ENCODE results near the gene RAD50. TPM values are rescaled to one million over a fixed set of nuclear protein-coding genes. Genes with fewer than 3 reads are reported as not detected.
"Not testable (repeated sequence)": the region's sequence is repeated elsewhere in the genome, so short reads cannot be mapped to it uniquely, and the experiment has no call there.

RAD50 gene
- total RNA-seq, 1 donor from 2014 or later = 5.7 TPM

DNA sequence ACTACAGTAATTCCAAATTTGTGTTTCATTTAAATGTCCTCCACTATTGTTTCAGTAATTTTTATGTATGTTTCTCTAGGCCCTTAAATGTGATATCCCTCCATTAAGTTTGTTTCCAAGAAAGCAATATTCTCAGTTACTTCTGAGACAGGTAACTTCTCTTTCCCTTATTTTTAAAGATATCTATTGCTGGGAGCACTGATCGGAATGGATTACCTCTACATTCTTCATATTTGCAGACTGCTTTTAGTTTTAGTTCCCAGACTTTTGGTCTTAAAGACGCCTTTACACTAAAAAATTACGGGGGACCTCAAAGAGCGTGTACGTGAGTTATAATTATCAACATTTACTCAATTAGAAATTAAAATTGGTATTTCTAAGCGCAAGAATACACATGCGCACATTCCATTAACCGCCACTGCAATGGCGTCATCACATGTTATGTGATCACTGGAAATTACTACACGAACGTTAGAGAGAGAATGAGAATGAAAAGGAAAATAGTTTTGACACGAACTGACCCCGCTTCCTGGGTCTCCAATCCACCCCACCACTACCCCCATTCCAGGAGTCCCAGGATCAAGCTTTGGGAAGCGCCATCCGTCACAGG is 519 bp upstream of the RAD50 start:
- peaks cover 7 to 10% (median 9%) of the 10 kb centered on the region in 3 donors for H3K4me1 ChIP-seq (ENCODE audit: control insufficient read depth in 3 of 3, insufficient read depth in 3 of 3, low read length in 3 of 3)
- peak overlapping the region; percentile 88 to 91 (median 89) for H3K9ac ChIP-seq (ENCODE audit: low read depth in 1 of 3, low read length in 3 of 3)
- H3K4me3 ChIP-seq (ENCODE audit: low read length in 3 of 3) = peak overlapping the region; percentile 86 to 94 (median 91)
- H3K27ac ChIP-seq (ENCODE audit: low read depth, low read length) = peak overlapping the region; percentile 69
- no peaks in the 10 kb centered on the region for H3K27me3 ChIP-seq (ENCODE audit: control insufficient read depth in 3 of 3, insufficient read depth in 3 of 3, low read length in 3 of 3)
- no peaks in the 10 kb centered on the region for H3K9me3 ChIP-seq (ENCODE audit: control insufficient read depth in 3 of 3, low read length in 3 of 3)
- H3K36me3 ChIP-seq (ENCODE audit: control insufficient read depth in 3 of 3, insufficient read depth in 3 of 3, low read length in 3 of 3) = peaks cover 0 to 11% (median 11%) of the 10 kb centered on the region in 3 donors

GRCh38 chr5:132557478-132558172 is 848 bp downstream of the RAD50 start:
- Histone ChIP-seq H3K4me3 (ENCODE audit: low read length in 3 of 3) (peak overlapping the region; percentile 86 to 94 (median 91)), H3K4me1 (ENCODE audit: control insufficient read depth in 3 of 3, insufficient read depth in 3 of 3, low read length in 3 of 3) (peaks cover 7 to 10% (median 9%) of the 10 kb centered on the region in 3 donors), H3K9ac (ENCODE audit: low read depth in 1 of 3, low read length in 3 of 3) (peak overlapping the region; percentile 88 to 91 (median 89)), H3K9me3 (ENCODE audit: control insufficient read depth in 3 of 3, low read length in 3 of 3) (no peaks in the 10 kb centered on the region), H3K36me3 (ENCODE audit: control insufficient read depth in 3 of 3, insufficient read depth in 3 of 3, low read length in 3 of 3) (peaks cover 0 to 16% (median 11%) of the 10 kb centered on the region in 3 donors), H3K27me3 (ENCODE audit: control insufficient read depth in 3 of 3, insufficient read depth in 3 of 3, low read length in 3 of 3) (no peaks in the 10 kb centered on the region), H3K27ac (ENCODE audit: low read depth, low read length) (peak overlapping the region; percentile 69)

- Histone ChIP-seq H3K9me3 (ENCODE audit: control insufficient read depth in 3 of 3, low read length in 3 of 3) (no peaks in the 10 kb centered on the region), H3K4me1 (ENCODE audit: control insufficient read depth in 3 of 3, insufficient read depth in 3 of 3, low read length in 3 of 3) (peaks cover 7 to 10% (median 9%) of the 10 kb centered on the region in 3 donors), H3K36me3 (ENCODE audit: control insufficient read depth in 3 of 3, insufficient read depth in 3 of 3, low read length in 3 of 3) (peaks cover under 1 to 16% (median 11%) of the 10 kb centered on the region in 3 donors), H3K27ac (ENCODE audit: low read depth, low read length) (no peak overlapping the region), H3K4me3 (ENCODE audit: low read length in 3 of 3) (no peak overlapping the region), H3K9ac (ENCODE audit: low read depth in 1 of 3, low read length in 3 of 3) (no peak overlapping the region), H3K27me3 (ENCODE audit: control insufficient read depth in 3 of 3, insufficient read depth in 3 of 3, low read length in 3 of 3) (no peaks in the 10 kb centered on the region)
Measured at GRCh38 chr5:132559383-132560060, 2.7 kb downstream of the RAD50 start.

- H3K9me3 ChIP-seq (ENCODE audit: control insufficient read depth in 3 of 3, low read length in 3 of 3) = no peaks in the 10 kb centered on the region
- H3K27me3 ChIP-seq (ENCODE audit: control insufficient read depth in 3 of 3, insufficient read depth in 3 of 3, low read length in 3 of 3) = no peaks in the 10 kb centered on the region
- H3K36me3 ChIP-seq (ENCODE audit: control insufficient read depth in 3 of 3, insufficient read depth in 3 of 3, low read length in 3 of 3) = peaks cover 8 to 18% (median 16%) of the 10 kb centered on the region in 3 donors
- no peak overlapping the region for H3K4me3 ChIP-seq (ENCODE audit: low read length in 3 of 3)
- peaks cover 7 to 10% (median 9%) of the 10 kb centered on the region in 3 donors for H3K4me1 ChIP-seq (ENCODE audit: control insufficient read depth in 3 of 3, insufficient read depth in 3 of 3, low read length in 3 of 3)
- H3K27ac ChIP-seq (ENCODE audit: low read depth, low read length) = no peak overlapping the region
- no peak overlapping the region for H3K9ac ChIP-seq (ENCODE audit: low read depth in 1 of 3, low read length in 3 of 3)
Measured at GRCh38 chr5:132561601-132562000, 4.8 kb downstream of the RAD50 start.

GRCh38 chr5:132564555-132564954 is 7.8 kb downstream of the RAD50 start:
- H3K27ac ChIP-seq (ENCODE audit: low read depth, low read length); H3K9ac ChIP-seq (ENCODE audit: low read depth in 1 of 3, low read length in 3 of 3); H3K4me3 ChIP-seq (ENCODE audit: low read length in 3 of 3); H3K9me3 ChIP-seq (ENCODE audit: control insufficient read depth in 3 of 3, low read length in 3 of 3); H3K4me1 ChIP-seq (ENCODE audit: control insufficient read depth in 3 of 3, insufficient read depth in 3 of 3, low read length in 3 of 3); H3K27me3 ChIP-seq (ENCODE audit: control insufficient read depth in 3 of 3, insufficient read depth in 3 of 3, low read length in 3 of 3): not testable (repeated sequence)
- peaks cover 8 to 18% (median 16%) of the 10 kb centered on the region in 3 donors for H3K36me3 ChIP-seq (ENCODE audit: control insufficient read depth in 3 of 3, insufficient read depth in 3 of 3, low read length in 3 of 3)

GRCh38 chr5:132566657-132567056 is 9.9 kb downstream of the RAD50 start:
- H3K9me3 ChIP-seq (ENCODE audit: control insufficient read depth in 3 of 3, low read length in 3 of 3) = no peaks in the 10 kb centered on the region
- no peak overlapping the region for H3K27ac ChIP-seq (ENCODE audit: low read depth, low read length)
- no peak overlapping the region for H3K9ac ChIP-seq (ENCODE audit: low read depth in 1 of 3, low read length in 3 of 3)
- no peaks in the 10 kb centered on the region for H3K27me3 ChIP-seq (ENCODE audit: control insufficient read depth in 3 of 3, insufficient read depth in 3 of 3, low read length in 3 of 3)
- peaks cover 4 to 8% (median 5%) of the 10 kb centered on the region in 3 donors for H3K36me3 ChIP-seq (ENCODE audit: control insufficient read depth in 3 of 3, insufficient read depth in 3 of 3, low read length in 3 of 3)
- no peaks in the 10 kb centered on the region for H3K4me1 ChIP-seq (ENCODE audit: control insufficient read depth in 3 of 3, insufficient read depth in 3 of 3, low read length in 3 of 3)
- no peak overlapping the region for H3K4me3 ChIP-seq (ENCODE audit: low read length in 3 of 3)

- Histone ChIP-seq H3K4me1 (ENCODE audit: control insufficient read depth in 3 of 3, insufficient read depth in 3 of 3, low read length in 3 of 3) (no peaks in the 10 kb centered on the region), H3K4me3 (ENCODE audit: low read length in 3 of 3) (no peak overlapping the region), H3K27ac (ENCODE audit: low read depth, low read length) (no peak overlapping the region), H3K9me3 (ENCODE audit: control insufficient read depth in 3 of 3, low read length in 3 of 3) (no peaks in the 10 kb centered on the region), H3K27me3 (ENCODE audit: control insufficient read depth in 3 of 3, insufficient read depth in 3 of 3, low read length in 3 of 3) (no peaks in the 10 kb centered on the region), H3K36me3 (ENCODE audit: control insufficient read depth in 3 of 3, insufficient read depth in 3 of 3, low read length in 3 of 3) (peaks cover 0 to 21% (median 18%) of the 10 kb centered on the region in 3 donors), H3K9ac (ENCODE audit: low read depth in 1 of 3, low read length in 3 of 3) (no peak overlapping the region)
Measured at GRCh38 chr5:132576123-132576522, 19.3 kb downstream of the RAD50 start.

DNA sequence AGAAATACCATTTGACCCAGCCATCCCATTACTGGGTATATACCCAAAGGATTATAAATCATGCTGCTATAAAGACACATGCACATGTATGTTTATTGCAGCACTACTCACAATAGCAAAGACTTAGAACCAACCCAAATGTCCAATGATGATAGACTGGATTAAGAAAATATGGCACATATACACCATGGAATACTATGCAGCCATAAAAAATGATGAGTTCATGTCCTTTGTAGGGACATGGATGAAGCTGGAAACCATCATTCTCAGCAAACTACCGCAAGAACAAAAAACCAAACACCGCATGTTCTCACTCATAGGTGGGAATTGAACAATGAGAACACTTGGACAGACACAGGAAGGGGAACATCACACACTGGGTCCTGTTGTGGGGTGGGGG is 27.8 kb downstream of the RAD50 start:
- H3K27me3 ChIP-seq (ENCODE audit: control insufficient read depth in 3 of 3, insufficient read depth in 3 of 3, low read length in 3 of 3); H3K27ac ChIP-seq (ENCODE audit: low read depth, low read length); H3K9me3 ChIP-seq (ENCODE audit: control insufficient read depth in 3 of 3, low read length in 3 of 3); H3K4me1 ChIP-seq (ENCODE audit: control insufficient read depth in 3 of 3, insufficient read depth in 3 of 3, low read length in 3 of 3); H3K9ac ChIP-seq (ENCODE audit: low read depth in 1 of 3, low read length in 3 of 3); H3K4me3 ChIP-seq (ENCODE audit: low read length in 3 of 3): not testable (repeated sequence)
- H3K36me3 ChIP-seq (ENCODE audit: control insufficient read depth in 3 of 3, insufficient read depth in 3 of 3, low read length in 3 of 3) = peaks cover 0 to 14% (median 13%) of the 10 kb centered on the region in 3 donors

DNA sequence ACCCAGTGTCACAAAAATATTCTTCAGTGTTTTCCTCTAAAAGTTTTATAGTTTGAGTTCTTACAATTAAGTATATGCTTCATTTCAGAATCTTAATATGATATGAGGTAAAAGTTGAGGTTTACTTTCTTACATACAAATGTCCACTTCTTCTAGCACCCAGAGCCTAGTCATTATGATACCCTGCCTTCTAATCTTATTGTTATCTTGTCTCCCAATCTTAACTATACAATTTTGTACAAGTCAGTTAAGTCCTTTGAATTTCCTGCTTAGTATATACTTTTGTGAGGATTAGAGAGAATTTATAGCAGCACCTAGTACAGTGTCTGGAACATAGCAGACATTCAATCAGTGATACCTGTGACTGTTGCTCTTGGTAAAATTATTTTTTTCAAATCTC is 29.3 kb downstream of the RAD50 start:
- H3K9ac ChIP-seq (ENCODE audit: low read depth in 1 of 3, low read length in 3 of 3) = no peak overlapping the region
- H3K36me3 ChIP-seq (ENCODE audit: control insufficient read depth in 3 of 3, insufficient read depth in 3 of 3, low read length in 3 of 3) = peaks cover 0 to 16% (median 14%) of the 10 kb centered on the region in 3 donors
- no peak overlapping the region for H3K27ac ChIP-seq (ENCODE audit: low read depth, low read length)
- no peaks in the 10 kb centered on the region for H3K9me3 ChIP-seq (ENCODE audit: control insufficient read depth in 3 of 3, low read length in 3 of 3)
- no peaks in the 10 kb centered on the region for H3K27me3 ChIP-seq (ENCODE audit: control insufficient read depth in 3 of 3, insufficient read depth in 3 of 3, low read length in 3 of 3)
- H3K4me3 ChIP-seq (ENCODE audit: low read length in 3 of 3) = no peak overlapping the region
- H3K4me1 ChIP-seq (ENCODE audit: control insufficient read depth in 3 of 3, insufficient read depth in 3 of 3, low read length in 3 of 3) = no peaks in the 10 kb centered on the region

GRCh38 chr5:132589467-132589866 is 32.7 kb downstream of the RAD50 start:
- Histone ChIP-seq H3K36me3 (ENCODE audit: control insufficient read depth in 3 of 3, insufficient read depth in 3 of 3, low read length in 3 of 3) (peaks cover 2 to 37% (median 31%) of the 10 kb centered on the region in 3 donors), H3K9ac (ENCODE audit: low read depth in 1 of 3, low read length in 3 of 3) (no peak overlapping the region), H3K27ac (ENCODE audit: low read depth, low read length) (no peak overlapping the region), H3K4me1 (ENCODE audit: control insufficient read depth in 3 of 3, insufficient read depth in 3 of 3, low read length in 3 of 3) (no peaks in the 10 kb centered on the region), H3K27me3 (ENCODE audit: control insufficient read depth in 3 of 3, insufficient read depth in 3 of 3, low read length in 3 of 3) (no peaks in the 10 kb centered on the region), H3K9me3 (ENCODE audit: control insufficient read depth in 3 of 3, low read length in 3 of 3) (no peaks in the 10 kb centered on the region), H3K4me3 (ENCODE audit: low read length in 3 of 3) (no peak overlapping the region)
